Caco-2 (cell line): ENCODE data around the gene CNMD. TPM values are rescaled to one million over a fixed set of nuclear protein-coding genes. Genes with fewer than 3 reads are reported as not detected.

ENCODE experiments used
- BruUV-seq: library from RNA; stranded (reverse); fragments of 400-500 nt; replicated peaks from 2 replicates; lab custom pipeline; 2021; lab: Mats Ljungman, UMichigan
- CTCF ChIA-PET: fragments of 300-600 bp; sonication (Branson Sonifier 250); formaldehyde crosslinking; loops from one replicate; lab custom pipeline; 2022; ENCODE audit warnings: antibody characterized with exemption; lab: Charles Lee
- POLR2A ChIA-PET: fragments of 300-600 bp; sonication (Branson Sonifier 250); formaldehyde crosslinking; loops from one replicate; lab custom pipeline; 2022; ENCODE audit warnings: antibody characterized with exemption; lab: Charles Lee
- DNase-seq, 2 experiments: peaks; one replicate each; pipeline versions ENCODE4 v3.0.0 to v3.0.0-alpha.2; 2020 to 2022
- H3K27me3 ChIP-seq: replicated peaks from 2 replicates; pipeline ENCODE4 v1.6.0; 2011; ENCODE audit warnings: low read length; ENCODE audit not compliant: control insufficient read depth, insufficient read depth
- H3K36me3 ChIP-seq: 2 replicates; pipeline ENCODE4 v1.5.1; 2011; ENCODE audit warnings: low read length; ENCODE audit not compliant: control insufficient read depth, insufficient read depth
- H3K4me1 ChIP-seq: fragments of 250-450 bp; sonication (Bioruptor Pico); 2 replicates; pipeline ENCODE4 v1.5.1; 2020; ENCODE audit warnings: mild to moderate bottlenecking
- H3K4me3 ChIP-seq: 2 replicates; pipeline ENCODE4 v1.5.1; 2011; ENCODE audit warnings: low read depth, mild to moderate bottlenecking, control low read depth, low read length
- H3K9me3 ChIP-seq: fragments of 250-450 bp; sonication (Bioruptor Pico); 2 replicates; pipeline ENCODE4 v1.5.1; 2020; ENCODE audit warnings: mild to moderate bottlenecking, moderate library complexity
- H3K27ac Mint-ChIP-seq: one replicate; pipeline ENCODE4 v1.8.0; 2022; ENCODE audit warnings: mixed read lengths; ENCODE audit not compliant: unreplicated experiment
- H3K27me3 Mint-ChIP-seq: one replicate; pipeline ENCODE4 v1.8.0; 2022; ENCODE audit warnings: mixed read lengths; ENCODE audit not compliant: insufficient read depth, unreplicated experiment
- H3K36me3 Mint-ChIP-seq: one replicate; pipeline ENCODE4 v1.8.0; 2022; ENCODE audit warnings: mild to moderate bottlenecking, mixed read lengths; ENCODE audit not compliant: insufficient read depth, unreplicated experiment
- H3K4me1 Mint-ChIP-seq: one replicate; pipeline ENCODE4 v1.8.0; 2022; ENCODE audit warnings: low read depth, mixed read lengths; ENCODE audit not compliant: unreplicated experiment
- H3K4me3 Mint-ChIP-seq: one replicate; pipeline ENCODE4 v1.8.0; 2022; ENCODE audit warnings: mild to moderate bottlenecking, moderate library complexity, mixed read lengths; ENCODE audit not compliant: unreplicated experiment
- H3K9me3 Mint-ChIP-seq: one replicate; pipeline ENCODE4 v1.8.0; 2022; ENCODE audit warnings: mixed read lengths; ENCODE audit not compliant: unreplicated experiment
- intact Hi-C: fragments of 100-400 bp; cut with micrococcal nuclease; formaldehyde crosslinking; loops from one replicate; pipeline ENCODE4 v1.10.0; 2022; ENCODE audit not compliant: unreplicated experiment
- total RNA-seq: library from RNA; stranded (reverse); gene quantifications from 2 replicates; pipeline ENCODE4 v1.2.3, GENCODE V29; 2022
- TF ChIP-seq, protein P1 (sequence below), 2 experiments: fragments of 200-600 bp in 1 of 2; IDR thresholded peaks; 1 replicate in 1 of 2; 2 replicates in 1 of 2; pipeline versions ENCODE4 v1.5.1 to v1.8.0; 2011 to 2022; ENCODE audit warnings: antibody characterized with exemption in 1 of 2, control low read depth in 1 of 2, inconsistent platforms in 1 of 2, low read depth in 1 of 2, low read length in 1 of 2, mild to moderate bottlenecking in 1 of 2, moderate library complexity in 1 of 2; ENCODE audit not compliant: insufficient read depth in 1 of 2, severe bottlenecking in 1 of 2, unreplicated experiment in 1 of 2

The CNMD gene
- total RNA-seq, 1 experiment from 2014 or later: not detected

DNA sequence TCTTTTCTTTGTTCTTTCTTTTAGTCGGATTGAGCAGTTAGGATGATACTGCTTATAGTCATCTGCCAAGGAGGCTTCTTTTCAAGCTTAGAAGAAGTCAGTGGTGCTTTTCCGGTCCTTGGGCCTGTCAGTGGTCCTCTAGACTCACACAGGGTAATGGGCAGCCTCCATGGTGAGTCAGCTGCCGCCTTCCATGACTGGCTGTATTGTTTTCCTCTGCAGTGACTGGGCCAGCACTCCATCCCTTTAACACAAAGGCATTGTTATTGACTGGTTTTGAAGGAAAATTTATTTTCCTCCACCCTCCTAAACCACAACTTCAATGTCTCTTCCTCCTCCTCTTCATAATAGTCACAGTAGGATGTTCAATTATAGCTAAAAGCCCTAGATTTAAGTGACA lies 47.1 kb upstream of the CNMD start:
- Mint-ChIP-seq H3K27me3 (peaks cover 16% of the 10 kb centered on the region), H3K4me1 (no peaks in the 10 kb centered on the region), H3K36me3 (no peaks in the 10 kb centered on the region), H3K9me3 (no peaks in the 10 kb centered on the region), H3K27ac (no peak overlapping the region), H3K4me3 (no peak overlapping the region)
- CTCF ChIA-PET: no interaction called here
- Histone ChIP-seq H3K9me3 (no peaks in the 10 kb centered on the region), H3K4me3 (no peak overlapping the region), H3K27me3 (no peaks in the 10 kb centered on the region), H3K4me1 (no peaks in the 10 kb centered on the region), H3K36me3 (no peaks in the 10 kb centered on the region)
- POLR2A ChIA-PET: no interaction called here
- intact Hi-C loops: no loop called here
- TF ChIP-seq, protein P1, sequence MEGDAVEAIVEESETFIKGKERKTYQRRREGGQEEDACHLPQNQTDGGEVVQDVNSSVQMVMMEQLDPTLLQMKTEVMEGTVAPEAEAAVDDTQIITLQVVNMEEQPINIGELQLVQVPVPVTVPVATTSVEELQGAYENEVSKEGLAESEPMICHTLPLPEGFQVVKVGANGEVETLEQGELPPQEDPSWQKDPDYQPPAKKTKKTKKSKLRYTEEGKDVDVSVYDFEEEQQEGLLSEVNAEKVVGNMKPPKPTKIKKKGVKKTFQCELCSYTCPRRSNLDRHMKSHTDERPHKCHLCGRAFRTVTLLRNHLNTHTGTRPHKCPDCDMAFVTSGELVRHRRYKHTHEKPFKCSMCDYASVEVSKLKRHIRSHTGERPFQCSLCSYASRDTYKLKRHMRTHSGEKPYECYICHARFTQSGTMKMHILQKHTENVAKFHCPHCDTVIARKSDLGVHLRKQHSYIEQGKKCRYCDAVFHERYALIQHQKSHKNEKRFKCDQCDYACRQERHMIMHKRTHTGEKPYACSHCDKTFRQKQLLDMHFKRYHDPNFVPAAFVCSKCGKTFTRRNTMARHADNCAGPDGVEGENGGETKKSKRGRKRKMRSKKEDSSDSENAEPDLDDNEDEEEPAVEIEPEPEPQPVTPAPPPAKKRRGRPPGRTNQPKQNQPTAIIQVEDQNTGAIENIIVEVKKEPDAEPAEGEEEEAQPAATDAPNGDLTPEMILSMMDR (IDR thresholded peaks at IDR 0.05; ENCODE audit: insufficient read depth in 1 of 2, low read depth in 1 of 2, low read length in 1 of 2, severe bottlenecking in 1 of 2, unreplicated experiment in 1 of 2): no peak
- BruUV-seq: no TSS peak
- no peak for DNase-seq

DNA sequence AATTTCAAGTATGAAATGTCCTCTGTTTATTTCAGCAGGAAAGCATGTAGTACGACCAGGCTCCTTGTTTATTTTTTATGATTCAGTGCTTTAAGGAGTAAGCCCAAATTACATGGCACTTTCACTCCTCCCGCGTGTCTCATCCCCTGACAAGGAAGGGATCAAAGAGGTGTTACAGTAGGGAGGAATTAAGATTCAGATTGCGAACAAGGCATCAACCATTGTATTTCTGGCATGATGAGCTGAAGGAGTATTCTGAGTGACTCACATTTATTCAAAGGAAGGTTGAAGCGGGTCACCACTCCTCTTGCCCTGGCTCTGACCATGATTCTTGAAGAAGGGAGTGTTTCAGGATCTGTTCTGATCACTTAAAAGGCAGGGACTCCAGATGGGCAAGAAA lies 46.1 kb upstream of the CNMD start:
- ChIA-PET CTCF (no interaction called here), POLR2A (no interaction called here)
- Mint-ChIP-seq H3K27me3 (peaks cover 18% of the 10 kb centered on the region), H3K27ac (no peak overlapping the region), H3K9me3 (no peaks in the 10 kb centered on the region), H3K4me1 (no peaks in the 10 kb centered on the region), H3K4me3 (no peak overlapping the region), H3K36me3 (no peaks in the 10 kb centered on the region)
- intact Hi-C loops: no loop called here
- TF ChIP-seq, protein P1 (IDR thresholded peaks at IDR 0.05; ENCODE audit: insufficient read depth in 1 of 2, low read depth in 1 of 2, low read length in 1 of 2, severe bottlenecking in 1 of 2, unreplicated experiment in 1 of 2): no peak
- H3K4me1 ChIP-seq: no peaks in the 10 kb centered on the region
- no peak overlapping the region for H3K4me3 ChIP-seq
- no TSS peak for BruUV-seq
- no peaks in the 10 kb centered on the region for H3K9me3 ChIP-seq
- no peaks in the 10 kb centered on the region for H3K36me3 ChIP-seq
- no peak for DNase-seq
- no peaks in the 10 kb centered on the region for H3K27me3 ChIP-seq

DNA sequence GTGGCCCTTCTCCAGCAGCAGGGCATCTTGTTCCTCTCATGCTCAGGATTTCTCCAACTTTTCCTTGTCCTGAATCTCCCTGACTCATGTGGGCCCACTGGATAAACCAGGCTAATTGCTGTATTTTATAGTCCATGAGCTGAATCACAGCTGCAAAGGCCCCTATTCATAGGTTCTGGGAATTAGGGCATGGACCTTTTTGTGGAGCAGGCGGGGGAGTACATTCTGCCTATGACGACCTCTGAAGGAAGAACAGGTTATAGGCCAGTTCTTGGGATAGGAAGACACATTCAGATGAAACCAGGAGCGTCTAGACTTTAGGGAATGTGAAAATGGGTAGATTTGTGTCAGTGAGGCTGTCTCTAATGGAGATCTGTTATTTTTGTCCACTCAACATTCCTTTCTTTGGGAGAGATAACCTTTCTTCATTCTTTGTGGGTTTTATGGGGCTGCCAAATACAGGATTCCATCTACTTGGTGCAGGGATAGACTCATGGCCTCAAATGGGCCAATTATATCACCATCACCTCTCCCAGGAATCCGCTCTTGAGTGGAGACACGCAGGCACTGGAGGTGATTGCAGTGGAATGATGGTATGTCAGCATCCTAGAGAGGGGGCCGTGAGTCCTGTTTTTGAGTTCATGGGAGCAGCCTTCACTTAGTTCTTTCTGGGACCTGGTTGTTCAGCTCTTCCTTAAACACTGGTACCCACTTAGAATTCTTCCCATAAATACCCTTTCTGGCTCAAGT lies 45.1 kb upstream of the CNMD start:
- H3K27me3 Mint-ChIP-seq: peaks cover 19% of the 10 kb centered on the region
- H3K4me3 Mint-ChIP-seq: no peak overlapping the region
- H3K4me1 ChIP-seq: no peaks in the 10 kb centered on the region
- no peaks in the 10 kb centered on the region for H3K27me3 ChIP-seq
- H3K4me3 ChIP-seq: no peak overlapping the region
- no peaks in the 10 kb centered on the region for H3K4me1 Mint-ChIP-seq
- no peak overlapping the region for H3K27ac Mint-ChIP-seq
- no peak for DNase-seq
- intact Hi-C loops: no loop called here
- H3K9me3 ChIP-seq: no peaks in the 10 kb centered on the region
- H3K36me3 ChIP-seq: no peaks in the 10 kb centered on the region
- CTCF ChIA-PET: no interaction called here
- no peaks in the 10 kb centered on the region for H3K36me3 Mint-ChIP-seq
- BruUV-seq: no TSS peak
- TF ChIP-seq, protein P1 (IDR thresholded peaks at IDR 0.05; ENCODE audit: insufficient read depth in 1 of 2, low read depth in 1 of 2, low read length in 1 of 2, severe bottlenecking in 1 of 2, unreplicated experiment in 1 of 2): no peak
- H3K9me3 Mint-ChIP-seq: no peaks in the 10 kb centered on the region
- POLR2A ChIA-PET: no interaction called here
